Fibroblast of gingiva (primary cell): Measurements from ENCODE around the gene NUDT3.
A peak's percentile ranks its signal among the peaks of the same experiment; 100 is the strongest.

ENCODE experiments used
- DNase-seq: peaks from one replicate; pipeline ENCODE4 v3.0.0-alpha.2; 2011; ENCODE audit warnings: low read depth

Gene NUDT3

GRCh38 chr6:34238585-34239499 is 153.6 kb downstream of the NUDT3 start:
- DNase-seq, result no peak

DNA sequence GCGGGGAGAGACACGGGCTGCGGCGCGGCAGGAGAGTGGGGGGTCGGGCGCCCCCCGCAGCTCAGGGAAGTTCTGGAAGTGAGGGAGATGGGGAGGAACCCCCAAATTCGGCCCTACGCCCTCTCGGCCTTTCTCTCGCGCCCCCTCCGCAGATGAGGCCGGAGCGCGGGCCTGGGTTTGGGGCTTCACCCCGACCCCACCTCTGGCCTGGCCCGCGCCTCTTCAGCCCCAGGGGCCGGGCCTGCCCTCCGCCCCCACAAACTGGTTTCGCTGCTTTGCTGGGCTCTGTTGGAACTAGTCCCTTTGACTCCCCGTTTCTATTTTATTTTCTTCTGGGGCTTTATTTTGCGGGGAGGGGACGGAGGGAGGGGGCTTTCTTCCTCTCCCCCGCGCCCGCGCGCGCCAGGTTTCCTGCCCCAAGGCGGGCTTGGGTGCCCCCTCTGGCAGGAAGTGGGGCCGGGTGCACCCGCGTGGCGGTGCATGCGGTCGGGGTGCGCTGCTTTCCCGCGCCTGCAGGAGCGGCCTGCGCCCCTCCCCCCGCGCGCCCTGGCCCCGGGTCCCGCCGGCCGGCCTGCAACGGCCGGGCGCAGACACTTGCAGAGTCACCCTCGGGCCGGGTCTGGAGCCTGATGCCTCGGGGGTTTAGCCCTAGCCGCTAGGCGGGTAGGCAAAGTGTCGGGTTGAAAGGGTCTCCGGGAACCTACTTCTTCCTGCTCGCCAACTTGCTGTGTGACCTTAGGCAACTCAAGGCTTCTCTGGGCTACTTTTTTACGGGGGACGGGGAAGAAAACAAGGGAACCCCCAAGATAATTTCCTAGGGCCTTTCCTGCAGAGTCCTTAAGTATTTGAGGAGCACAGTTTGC is 154.5 kb downstream of the NUDT3 start:
- DNase-seq, result peak; percentile 34

GRCh38 chr6:34237316-34237721 is 155.2 kb downstream of the NUDT3 start:
- no peak for DNase-seq

GRCh38 chr6:34236443-34237315 is 155.8 kb downstream of the NUDT3 start, which contains the start of gene HMGA1:
HMGA1 (plus strand) TSS chr6:34236873; CDS start chr6:34240781, 3,908 bp downstream.
- DNase-seq, result peak; percentile 81

DNA sequence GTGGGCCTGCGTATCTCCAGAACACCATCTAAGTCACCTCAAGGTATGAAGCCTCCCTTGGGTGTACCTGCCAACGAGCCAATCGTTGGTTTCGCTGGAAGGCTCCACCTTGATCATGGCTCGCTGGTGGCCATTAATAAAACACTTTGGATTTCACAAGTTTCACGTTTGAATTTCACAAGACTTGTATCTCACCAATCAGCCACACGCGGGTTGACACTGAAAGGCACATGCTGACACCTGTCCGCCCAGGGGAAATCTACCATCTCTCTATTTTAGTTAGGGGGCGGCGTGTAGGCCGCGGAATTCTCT is 156.4 kb downstream of the NUDT3 start:
- DNase-seq, result no peak

DNA sequence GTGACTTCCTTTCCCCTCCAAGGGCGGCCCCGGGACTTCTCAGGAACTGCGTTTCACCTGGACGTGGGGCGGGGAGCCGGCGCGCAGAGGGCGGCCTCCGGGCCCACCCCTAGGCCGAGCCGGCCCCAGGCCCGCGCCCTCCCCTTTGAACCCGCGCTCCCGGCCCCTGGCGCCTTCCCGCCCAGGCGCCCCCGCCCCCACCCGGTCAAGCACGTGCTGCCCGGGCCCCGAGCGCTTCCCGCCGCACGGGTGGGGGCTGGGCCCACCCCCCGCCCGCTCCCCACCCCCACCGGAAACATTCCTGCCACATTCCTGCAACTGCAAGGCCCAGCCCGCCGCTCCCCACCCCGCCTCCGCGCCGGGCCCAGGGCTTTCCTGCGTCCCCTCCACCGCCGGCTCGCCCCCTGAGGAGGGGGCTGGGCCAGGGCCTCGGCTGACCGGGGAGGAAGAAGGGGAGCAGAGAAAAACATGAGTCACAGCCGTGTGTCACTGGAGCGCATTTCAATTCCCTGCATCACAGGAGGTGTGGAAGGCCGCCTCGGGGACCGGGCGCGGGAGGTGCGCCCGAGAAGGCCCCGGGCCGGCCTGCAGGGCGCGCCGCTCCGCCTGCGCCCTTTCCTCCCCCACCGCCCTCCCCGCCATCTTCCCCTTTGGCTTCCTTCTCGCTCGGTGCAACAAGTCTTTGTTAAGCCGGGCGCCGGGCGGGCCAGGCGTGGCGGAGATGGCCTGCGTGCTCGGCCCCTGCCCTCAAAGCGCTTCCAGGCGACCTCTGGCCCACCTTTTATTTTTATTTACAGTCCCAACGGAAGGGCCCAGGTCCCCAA is 156.9 kb downstream of the NUDT3 start:
- DNase-seq, result no peak

GRCh38 chr6:34234667-34235306 is 157.7 kb downstream of the NUDT3 start:
- no peak for DNase-seq

GRCh38 chr6:34233867-34234266 is 158.6 kb downstream of the NUDT3 start:
- no peak for DNase-seq

DNA sequence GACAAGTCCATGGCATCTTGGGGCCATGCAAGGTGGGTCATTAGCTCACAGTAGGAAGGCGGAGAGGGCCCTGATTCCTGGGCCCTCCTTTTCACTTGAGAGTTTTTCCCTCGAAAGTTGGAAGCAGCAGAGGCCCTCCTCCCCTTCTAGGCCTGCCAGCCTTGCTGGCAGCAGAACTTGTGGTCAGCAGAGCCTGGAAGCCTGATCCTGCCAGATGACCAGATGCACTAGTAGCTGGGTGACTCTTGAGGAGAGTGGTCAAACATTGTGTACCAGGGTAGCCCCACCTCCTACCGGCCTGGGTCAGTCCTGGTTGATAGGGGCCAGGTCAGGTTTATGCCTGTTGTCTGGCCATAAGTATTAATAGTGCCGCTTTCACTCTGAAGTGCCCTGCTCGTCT is 159.6 kb downstream of the NUDT3 start:
- peak; percentile 69 for DNase-seq

GRCh38 chr6:34231566-34232336 is 160.7 kb downstream of the NUDT3 start:
- no peak for DNase-seq

GRCh38 chr6:34230653-34231371 is 161.7 kb downstream of the NUDT3 start:
- DNase-seq, result no peak

DNA sequence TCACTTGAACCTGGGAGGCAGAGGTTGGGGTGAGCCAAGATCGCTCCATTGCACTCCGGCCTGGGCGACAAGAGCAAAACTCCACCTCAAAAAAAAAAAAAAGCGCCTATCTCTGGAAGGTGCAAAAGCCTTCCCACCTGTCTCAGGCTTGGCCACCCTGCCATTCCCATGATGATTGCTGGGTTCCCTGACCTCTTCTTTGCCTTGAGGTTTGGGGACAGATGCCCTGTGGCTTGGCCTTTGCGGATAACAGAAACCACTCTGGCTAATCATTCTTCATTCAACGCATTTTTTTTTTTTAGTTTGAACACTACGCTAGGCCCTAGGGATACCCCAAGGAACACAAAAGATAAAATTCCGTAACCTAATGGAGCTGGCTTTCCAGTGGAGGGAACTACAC is 162.6 kb downstream of the NUDT3 start:
- no peak for DNase-seq
